HG02678 (cell line): Measurements from ENCODE around the gene LRRC3.

Source experiments
- ATAC-seq: cut with Tn5 transposase; IDR thresholded peaks from one replicate; pipeline ENCODE4 v1.9.1; 2021; ENCODE audit warnings: mild to moderate bottlenecking, moderate library complexity; ENCODE audit not compliant: unreplicated experiment

LRRC3 gene

GRCh38 chr21:44456214-44456914, 1.1 kb downstream of the LRRC3 start:
- ATAC-seq = no peak

DNA sequence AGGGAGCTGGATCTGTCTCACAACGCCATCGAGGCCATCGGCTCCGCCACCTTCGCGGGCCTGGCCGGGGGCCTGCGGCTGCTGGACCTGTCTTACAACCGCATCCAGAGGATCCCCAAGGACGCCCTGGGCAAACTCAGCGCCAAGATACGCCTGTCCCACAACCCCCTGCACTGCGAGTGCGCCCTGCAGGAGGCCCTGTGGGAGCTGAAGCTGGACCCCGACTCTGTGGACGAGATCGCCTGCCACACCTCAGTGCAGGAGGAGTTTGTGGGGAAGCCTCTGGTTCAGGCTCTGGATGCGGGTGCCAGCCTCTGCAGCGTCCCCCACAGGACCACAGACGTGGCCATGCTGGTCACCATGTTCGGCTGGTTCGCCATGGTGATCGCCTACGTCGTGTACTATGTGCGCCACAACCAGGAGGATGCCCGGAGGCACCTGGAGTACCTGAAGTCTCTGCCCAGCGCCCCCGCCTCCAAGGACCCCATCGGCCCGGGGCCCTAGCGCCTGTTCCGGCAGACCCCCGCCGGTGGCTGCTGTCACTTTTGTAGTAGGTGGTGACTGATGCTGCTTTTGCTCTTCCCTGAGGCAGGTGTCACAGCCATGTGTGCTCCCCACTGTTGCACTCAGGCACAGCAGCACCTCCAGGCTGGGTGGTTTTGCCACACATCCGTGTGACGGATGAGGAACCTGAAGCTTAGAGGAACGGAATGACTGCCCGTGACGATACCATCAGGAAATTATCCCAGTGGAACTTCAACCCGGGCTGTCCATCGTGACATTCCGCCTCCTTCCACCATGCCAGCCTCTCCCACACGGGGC, 1.8 kb downstream of the LRRC3 start:
- ATAC-seq = no peak

GRCh38 chr21:44458971-44459711, 3.8 kb downstream of the LRRC3 start:
- ATAC-seq = no peak

- ATAC-seq = no peak
Observed at GRCh38 chr21:44459712-44460440, 4.6 kb downstream of the LRRC3 start.

DNA sequence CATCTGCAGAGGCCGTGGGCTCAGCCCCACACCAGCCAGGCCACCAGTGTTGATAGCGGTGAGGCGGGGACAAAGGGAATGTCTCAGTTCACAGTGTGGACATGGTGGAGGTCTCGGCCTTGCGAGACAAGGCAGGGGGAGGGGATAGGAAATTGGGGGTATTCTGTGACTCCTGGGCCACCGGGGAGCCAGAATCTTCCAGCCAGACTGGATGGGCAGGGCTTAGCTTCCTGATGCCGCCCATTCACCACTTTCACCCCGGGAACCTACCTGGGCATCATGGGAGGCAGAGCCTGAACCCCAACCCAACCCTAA, 5.1 kb downstream of the LRRC3 start:
- no peak for ATAC-seq

DNA sequence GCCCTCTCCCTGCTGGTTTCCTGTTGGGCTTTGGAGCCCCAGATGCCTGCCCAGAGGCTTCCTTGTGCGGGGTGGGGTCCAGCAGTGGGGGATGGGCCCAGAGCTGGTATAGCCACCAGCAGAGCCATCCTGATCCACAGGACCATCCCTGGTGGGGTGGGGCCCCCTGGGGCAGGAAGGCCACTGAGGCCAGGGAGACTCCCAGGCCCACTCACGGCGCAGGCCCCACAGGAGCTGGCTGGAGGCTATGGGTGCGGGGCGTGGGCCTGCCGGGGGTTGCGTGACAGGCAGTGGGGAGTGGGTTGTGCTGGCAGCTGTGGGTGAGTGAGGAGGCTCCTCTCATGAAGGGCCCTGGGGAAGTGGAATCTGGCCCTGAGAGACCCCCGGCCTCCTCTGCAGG, 5.7 kb downstream of the LRRC3 start:
- no peak for ATAC-seq

DNA sequence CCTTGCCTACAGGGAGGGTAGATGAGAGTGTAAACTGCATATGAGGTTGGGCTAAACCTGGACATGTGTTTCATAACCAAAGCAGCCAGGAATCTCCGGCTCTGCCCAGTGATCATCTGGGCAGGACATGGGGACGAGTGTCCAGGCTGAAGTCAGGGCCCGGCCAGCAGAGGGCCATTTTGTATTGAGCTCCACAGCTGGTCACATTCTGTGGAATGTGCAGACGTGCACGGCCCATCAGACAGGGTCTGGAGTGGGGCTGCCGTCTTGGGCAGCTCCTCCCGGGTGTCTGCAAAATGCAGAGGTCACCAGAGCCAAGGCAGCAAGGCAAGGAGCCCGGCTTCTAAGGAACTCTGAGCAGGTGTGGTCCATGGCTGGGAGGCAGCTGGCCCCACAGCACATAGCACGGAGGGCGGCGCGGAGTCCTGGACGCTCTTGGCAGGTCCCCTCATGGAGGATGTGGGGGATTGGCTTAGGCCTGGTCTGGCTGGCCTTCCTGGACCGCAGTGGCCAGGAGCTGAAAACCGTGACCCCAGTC, 6.2 kb downstream of the LRRC3 start:
- ATAC-seq = no peak

DNA sequence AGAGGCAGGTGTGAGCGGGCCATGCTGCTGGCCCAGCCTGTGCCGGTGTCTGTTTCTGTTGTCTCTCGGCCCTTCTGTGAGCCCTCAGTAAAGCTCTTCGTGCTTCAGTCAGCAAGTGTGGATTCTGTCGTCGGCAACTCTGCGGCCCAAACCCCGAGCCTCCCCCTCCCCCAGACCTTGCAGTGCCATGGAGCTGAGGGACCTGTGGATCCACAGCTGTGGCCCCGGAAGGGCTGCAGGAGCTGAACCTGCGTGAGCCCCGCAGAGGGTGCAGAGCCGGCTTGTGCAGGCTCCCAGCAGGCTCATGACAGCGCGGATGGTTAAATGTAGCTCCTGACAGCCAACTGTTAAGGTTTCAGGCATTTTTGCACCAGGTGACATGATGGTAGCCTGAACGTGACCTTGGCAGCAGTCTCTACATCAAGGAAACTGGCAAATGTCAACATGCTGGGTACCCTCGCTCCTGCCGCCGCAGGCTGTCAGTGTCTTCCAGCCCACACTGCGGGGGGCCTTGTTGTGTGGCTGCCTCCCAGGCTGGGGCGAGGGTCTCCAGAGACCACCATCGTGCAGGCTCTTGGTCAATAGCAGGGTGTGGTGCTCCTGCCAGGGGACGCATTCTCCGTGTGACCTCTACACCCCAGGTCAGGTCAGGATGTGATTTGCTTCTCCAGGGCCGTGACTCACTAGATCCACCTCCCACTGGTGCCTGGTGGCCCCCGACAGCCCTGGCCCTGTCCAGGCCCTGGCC, 7.0 kb downstream of the LRRC3 start:
- no peak for ATAC-seq

DNA sequence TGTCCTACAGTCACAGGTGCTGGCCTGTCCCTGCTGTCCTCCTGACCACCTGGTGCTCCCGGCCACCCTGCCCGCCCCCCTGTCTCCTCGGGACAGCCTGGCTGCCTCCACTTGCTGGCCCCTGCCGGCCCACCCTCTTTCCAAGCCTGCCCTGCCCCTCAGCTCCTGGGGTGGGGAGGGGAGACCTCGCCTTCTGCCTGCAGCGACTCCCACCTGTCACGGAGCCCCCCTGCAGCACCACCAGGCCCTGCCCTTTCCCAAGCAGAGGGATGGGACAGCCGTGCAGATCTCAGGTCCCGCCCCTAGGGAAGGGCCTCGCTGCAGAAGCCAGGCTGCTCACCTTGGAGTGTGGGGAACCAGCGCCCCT, 7.5 kb downstream of the LRRC3 start:
- no peak for ATAC-seq

DNA sequence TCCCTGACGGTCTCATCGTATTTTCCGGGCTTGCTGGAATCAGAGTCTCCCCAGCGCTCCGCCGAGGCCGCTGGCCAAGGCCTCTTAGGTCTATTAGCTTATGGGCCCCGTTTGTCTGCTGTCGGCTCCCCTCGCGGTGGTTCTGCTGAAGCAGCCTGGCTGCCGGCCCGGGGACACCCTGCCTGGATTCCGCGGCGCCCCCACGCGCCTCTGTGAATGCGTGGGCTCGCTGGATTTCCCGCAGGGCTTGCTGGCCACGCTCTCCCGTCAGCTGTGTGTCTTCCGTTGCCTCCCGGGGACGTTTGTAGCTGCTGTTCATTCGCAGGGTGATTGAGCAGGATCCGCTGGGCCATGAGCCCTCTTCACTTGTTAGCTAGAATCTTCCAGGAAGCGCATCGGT, 8.4 kb downstream of the LRRC3 start:
- no peak for ATAC-seq

DNA sequence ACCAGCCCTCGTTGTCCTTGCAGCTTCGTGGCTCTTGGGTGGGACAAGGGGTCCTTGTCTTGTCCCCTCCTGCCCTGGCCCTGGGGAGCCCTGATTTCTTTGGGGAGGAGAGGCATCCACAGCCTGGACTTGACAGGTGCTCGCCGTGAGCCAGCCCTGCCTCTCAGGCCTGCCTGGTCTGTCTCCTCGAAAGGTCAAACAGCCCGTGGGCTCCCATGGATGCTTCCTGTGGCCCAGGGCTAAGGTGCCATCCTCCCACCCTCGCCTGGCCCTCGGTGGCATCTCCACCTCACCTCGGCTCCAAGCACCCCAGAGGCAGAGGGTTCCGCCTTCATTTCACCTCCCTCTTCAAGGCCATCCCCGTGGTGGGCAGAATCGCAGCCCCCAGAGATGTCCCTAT, 9.0 kb downstream of the LRRC3 start:
- ATAC-seq = no peak

GRCh38 chr21:44466351-44466954, 11.1 kb downstream of the LRRC3 start:
- no peak for ATAC-seq

- no peak for ATAC-seq
Observed at GRCh38 chr21:44466996-44467858, 11.9 kb downstream of the LRRC3 start.

DNA sequence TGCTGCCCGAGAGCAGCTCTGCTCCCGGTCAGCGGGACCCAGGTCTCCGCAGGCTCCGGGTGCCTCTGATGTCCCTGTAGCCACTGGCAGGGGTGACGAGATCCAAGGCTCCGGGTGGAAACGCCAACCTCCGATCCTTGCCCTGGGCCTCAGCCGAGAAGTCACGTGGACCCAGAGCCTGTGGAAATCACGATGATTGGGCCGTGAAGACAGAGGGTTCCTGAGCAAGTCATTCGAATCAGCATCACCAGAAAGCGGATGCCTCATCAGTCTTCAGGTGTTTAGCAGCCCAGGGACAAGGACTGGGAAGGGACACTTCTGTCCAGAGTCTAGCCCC, 12.5 kb downstream of the LRRC3 start:
- no peak for ATAC-seq

- ATAC-seq = no peak
Observed at GRCh38 chr21:44471341-44471740, 16.0 kb downstream of the LRRC3 start.

- ATAC-seq = no peak
Observed at GRCh38 chr21:44471996-44472395, 16.7 kb downstream of the LRRC3 start.

DNA sequence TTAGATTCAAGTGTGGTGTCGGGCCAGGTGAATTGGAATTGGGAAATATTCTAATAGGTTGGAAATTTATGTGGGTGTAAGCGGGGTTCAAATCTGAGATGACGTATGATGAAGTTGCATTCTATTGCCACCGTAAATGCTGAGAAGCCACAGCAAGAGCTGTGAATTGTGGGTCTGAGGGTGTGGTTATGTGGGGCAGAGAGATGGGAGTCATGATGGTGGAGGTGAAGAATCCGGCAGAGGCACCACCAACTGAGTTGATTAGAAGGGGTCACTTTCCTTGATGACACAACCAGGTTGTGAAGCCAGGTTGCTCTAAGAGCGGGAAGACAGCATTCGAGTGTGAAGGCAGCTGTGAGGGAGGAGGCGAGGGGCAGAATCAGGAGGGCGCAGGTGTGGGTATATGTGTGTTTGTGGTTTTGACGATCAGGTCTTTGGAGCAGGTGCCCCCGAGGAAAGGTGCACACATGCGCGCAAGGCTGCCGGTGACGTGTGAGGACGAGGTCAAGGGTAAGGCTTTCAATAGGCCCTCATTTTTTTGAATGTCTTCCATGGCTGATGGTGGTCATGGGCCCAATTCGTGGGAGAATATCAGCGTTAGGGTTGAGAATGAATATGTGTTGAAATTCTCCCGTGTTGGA, 18.7 kb downstream of the LRRC3 start:
- ATAC-seq = no peak

DNA sequence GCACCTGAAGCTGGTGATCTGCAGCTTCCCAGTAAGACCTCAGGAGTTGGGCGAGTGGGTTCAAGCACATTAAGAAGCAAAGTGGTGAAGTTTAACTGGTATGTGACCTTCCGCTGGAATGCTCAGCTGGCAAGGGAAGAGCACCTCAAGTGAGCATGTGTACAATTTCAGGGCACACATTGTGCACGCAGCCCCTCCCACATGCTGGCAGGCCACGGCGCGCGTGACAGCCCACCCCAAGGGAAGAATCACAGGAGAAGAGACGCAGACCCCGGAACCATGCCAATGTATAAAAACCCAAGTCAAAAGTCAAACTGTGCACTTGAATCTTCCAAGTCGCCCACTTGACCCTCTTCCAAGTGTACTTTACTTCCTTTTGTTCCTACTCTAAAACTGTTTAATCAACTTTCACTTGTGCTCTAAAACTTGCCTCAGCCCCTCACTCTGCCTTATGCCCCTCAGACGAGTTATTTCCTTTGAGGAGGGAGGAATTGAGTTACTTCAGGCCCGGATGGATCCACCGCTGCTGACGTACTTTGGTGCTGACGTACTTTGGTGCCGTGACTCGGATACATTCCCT, 20.0 kb downstream of the LRRC3 start:
- ATAC-seq = no peak
